HFF-Myc (cell line): Measurements from ENCODE around the gene DYSF.

ENCODE experiments used
- DNase-seq: peaks from one replicate; pipeline ENCODE4 v3.0.0-alpha.2; 2011; ENCODE audit warnings: low read depth; ENCODE audit errors: extremely low read depth
- H3K4me3 ChIP-seq: replicated peaks from 2 replicates; pipeline ENCODE4 v1.5.1; 2011; ENCODE audit warnings: low read depth, mild to moderate bottlenecking, control low read depth, low read length
- TF ChIP-seq, protein P1 (sequence below): IDR thresholded peaks from 2 replicates; pipeline ENCODE4 v1.5.1; 2012; ENCODE audit warnings: mild to moderate bottlenecking, low read depth, low read length, control low read depth; ENCODE audit errors: missing control alignments

The DYSF gene

DNA sequence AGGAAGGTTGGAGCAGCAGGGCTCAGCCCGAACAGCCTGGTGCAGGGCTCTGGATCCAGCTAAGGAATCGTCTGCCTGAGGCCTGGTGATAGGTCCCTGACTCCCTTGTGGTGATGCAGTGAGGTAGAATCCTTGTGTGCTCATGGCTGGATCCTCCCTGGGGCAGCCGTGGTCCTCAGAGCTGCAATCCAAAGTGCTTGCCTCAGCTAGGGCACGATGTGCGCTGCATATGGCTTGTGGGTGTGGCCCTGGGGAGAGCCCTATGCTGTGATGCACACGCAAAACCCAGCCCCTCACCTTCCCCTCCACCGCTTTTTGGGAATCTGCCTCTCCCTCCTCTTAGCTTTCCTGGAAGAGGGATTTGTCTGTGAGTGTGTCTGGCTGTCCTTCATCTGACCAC lies 142.2 kb downstream of the DYSF start:
- DNase-seq: no peak
- no peak overlapping the region for H3K4me3 ChIP-seq
- TF ChIP-seq, protein P1, sequence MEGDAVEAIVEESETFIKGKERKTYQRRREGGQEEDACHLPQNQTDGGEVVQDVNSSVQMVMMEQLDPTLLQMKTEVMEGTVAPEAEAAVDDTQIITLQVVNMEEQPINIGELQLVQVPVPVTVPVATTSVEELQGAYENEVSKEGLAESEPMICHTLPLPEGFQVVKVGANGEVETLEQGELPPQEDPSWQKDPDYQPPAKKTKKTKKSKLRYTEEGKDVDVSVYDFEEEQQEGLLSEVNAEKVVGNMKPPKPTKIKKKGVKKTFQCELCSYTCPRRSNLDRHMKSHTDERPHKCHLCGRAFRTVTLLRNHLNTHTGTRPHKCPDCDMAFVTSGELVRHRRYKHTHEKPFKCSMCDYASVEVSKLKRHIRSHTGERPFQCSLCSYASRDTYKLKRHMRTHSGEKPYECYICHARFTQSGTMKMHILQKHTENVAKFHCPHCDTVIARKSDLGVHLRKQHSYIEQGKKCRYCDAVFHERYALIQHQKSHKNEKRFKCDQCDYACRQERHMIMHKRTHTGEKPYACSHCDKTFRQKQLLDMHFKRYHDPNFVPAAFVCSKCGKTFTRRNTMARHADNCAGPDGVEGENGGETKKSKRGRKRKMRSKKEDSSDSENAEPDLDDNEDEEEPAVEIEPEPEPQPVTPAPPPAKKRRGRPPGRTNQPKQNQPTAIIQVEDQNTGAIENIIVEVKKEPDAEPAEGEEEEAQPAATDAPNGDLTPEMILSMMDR: no peak

DNA sequence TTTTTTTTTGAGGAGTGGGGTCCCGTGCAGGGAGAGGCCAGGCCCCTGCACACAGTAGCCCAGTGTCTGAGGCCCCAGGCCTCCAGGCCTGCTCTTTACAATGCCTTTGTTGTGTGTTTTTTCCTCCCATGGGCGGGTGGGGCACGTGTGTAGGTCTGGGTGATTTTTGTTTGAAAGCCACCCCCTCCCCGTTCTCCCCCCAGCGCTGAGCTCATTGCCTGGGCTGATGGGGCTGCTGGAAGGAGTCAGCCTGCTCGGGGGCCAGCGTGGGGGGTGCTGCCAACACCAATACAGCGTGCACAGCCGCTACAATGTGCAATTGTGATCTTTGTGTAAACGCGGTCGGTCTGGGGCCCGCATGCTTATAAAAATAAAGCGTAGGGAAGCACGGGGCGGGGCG lies 142.7 kb downstream of the DYSF start:
- H3K4me3 ChIP-seq: no peak overlapping the region
- DNase-seq: no peak
- TF ChIP-seq, protein P1: no peak

DNA sequence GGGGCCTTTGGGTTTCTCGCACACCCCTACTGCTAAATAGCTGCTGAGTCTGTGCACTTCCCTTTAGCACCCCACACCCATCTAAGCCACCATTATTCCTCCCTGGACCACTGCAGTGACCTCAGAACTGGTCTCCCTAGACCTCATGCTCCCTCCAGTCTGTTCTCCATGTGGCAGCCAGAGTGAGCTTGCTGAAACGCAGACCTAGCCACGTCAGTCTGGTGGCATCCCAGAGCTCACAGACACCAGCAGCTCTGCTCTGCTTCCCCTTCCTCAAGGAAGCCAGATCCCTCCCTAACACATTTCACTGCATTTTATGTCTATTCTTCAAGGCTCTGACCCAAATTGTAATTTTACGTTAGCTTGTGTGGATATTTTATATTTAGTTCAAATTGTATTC lies 144.4 kb downstream of the DYSF start:
- TF ChIP-seq, protein P1: no peak
- DNase-seq: peak; percentile 41
- H3K4me3 ChIP-seq: no peak overlapping the region

DNA sequence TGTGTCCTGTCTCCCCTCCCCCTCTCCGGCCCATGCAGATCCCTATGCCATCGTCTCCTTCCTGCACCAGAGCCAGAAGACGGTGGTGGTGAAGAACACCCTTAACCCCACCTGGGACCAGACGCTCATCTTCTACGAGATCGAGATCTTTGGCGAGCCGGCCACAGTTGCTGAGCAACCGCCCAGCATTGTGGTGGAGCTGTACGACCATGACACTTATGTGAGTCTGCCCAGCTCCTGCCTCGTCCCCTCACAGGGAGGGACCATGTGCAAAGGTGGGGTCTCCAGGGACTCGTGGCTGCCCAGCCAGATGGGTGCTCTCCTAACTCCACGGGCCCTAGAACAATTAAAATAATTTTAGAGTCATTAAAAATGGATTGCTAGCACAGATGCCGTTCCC lies 145.2 kb downstream of the DYSF start:
- H3K4me3 ChIP-seq: no peak overlapping the region
- TF ChIP-seq, protein P1: no peak
- no peak for DNase-seq

DNA sequence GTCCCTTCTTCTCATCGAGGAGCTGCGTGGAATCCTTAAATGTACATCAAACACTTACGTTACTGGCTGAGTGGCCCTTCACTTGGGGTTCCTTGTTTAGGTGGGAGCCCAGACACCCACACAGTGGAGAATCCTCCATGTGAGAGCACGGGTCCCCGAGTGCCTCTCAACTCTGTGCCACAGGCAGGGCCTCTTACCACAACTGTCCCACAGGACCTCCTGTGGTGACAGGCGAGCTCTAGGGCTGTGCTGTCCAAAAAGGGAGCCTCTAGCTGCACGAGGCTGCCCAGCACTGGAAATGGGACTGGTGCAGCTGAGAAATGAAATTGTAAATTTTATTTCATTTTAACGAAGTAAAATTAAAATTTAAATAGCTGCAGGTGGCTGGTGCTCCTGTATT lies 145.7 kb downstream of the DYSF start:
- TF ChIP-seq, protein P1: no peak
- no peak for DNase-seq
- H3K4me3 ChIP-seq: no peak overlapping the region

DNA sequence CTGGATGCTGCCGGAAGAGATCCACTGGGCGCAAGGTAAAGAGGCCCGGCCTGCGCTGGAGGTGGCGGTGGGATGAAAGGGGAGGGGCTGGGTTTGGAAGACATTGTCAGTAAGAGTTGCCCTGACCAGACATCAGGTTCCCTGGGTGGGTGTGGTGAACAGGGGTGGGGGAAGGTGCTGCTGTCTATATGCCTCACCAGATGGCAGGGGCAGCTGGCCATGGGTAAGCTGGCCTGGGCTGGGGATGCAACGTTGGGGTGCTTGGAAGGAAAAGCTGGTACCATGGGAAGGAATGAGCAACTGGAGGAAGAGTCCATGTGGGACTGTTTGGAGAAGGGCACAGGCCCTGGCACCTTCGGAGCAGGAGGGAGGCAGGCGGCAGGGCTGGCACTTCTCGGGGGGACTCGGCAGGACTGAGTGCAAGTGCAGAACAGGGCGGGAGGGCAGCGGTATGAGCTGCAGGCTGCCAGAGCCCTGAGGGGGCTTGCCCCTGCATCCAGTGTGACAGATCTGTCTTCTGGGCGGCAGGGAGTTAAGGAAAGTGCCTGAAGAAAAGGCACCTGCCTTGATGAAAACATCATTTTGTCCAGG lies 146.4 kb downstream of the DYSF start:
- TF ChIP-seq, protein P1: no peak
- H3K4me3 ChIP-seq: no peak overlapping the region
- no peak for DNase-seq

DNA sequence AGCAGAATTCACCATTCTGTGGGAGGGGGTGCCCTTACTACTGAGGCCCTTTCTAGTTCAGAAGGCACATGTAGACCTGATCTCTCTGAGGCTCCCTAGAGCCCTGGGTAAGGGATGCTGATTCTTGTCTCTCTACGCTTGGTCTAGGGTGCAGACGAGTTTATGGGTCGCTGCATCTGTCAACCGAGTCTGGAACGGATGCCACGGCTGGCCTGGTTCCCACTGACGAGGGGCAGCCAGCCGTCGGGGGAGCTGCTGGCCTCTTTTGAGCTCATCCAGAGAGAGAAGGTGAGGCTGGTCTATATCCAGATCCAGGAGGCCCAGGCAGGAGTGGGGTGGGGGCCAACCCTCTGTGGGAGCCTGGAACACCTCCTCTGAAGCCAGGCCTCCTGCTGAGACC lies 147.2 kb downstream of the DYSF start:
- no peak overlapping the region for H3K4me3 ChIP-seq
- no peak for DNase-seq
- TF ChIP-seq, protein P1: no peak
